HG02852 (cell line): ENCODE data around the gene TMEM59.
"Not testable (repeated sequence)": the region's sequence is repeated elsewhere in the genome, so short reads cannot be mapped to it uniquely, and the experiment has no call there.

Experiments
- ATAC-seq: cut with Tn5 transposase; IDR thresholded peaks from one replicate; pipeline ENCODE4 v1.9.1; 2021; ENCODE audit warnings: mild to moderate bottlenecking, moderate library complexity; ENCODE audit not compliant: unreplicated experiment

TMEM59 gene

DNA sequence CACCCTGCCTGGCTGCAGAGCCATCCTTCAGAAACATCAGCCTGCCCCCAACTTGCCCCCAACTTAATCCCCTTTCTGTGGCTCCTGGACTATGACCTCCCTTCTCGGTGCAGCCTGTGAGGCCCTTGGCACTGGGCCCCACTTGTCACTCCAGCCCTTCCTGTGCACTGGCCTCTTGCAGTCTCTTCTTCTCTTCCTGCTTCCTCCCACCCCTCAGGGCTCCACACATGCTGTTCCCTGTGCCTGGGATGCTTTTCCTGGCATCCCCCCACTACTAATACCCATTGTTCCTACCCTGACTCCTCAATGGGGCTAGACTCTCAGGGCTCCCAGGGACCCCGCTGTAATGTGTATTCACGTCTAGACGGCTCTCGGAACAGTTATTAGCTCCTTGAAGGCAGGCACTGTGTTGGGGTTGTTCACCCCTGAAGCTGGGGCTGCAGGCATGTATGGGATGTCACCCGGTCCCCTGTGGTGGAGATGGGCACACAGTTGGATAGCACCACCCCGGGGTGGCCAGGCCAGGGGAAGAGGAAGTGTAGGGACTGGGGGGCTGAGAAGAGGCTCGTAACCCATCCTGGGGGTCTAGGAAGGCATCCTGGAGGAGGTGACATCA, 39.5 kb downstream of the TMEM59 start:
- ATAC-seq, result no peak

DNA sequence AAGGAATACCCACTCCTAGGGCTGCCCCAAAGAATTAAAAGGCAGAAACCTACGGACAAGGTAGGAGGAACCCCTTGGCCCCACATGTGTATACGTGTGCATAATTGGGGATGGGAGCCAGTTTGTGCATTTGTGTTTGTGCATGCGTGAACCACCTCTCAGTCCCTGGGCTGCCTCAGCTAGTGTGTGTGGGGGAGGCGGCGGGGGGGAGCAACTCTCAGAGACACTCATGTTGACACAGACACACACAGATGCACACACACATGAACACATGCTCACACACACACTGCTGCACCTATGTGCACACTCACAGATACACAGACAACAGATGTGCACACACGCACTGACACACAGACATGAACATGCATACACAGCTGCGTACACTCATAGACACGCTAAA, 40.1 kb downstream of the TMEM59 start:
- ATAC-seq, result no peak

DNA sequence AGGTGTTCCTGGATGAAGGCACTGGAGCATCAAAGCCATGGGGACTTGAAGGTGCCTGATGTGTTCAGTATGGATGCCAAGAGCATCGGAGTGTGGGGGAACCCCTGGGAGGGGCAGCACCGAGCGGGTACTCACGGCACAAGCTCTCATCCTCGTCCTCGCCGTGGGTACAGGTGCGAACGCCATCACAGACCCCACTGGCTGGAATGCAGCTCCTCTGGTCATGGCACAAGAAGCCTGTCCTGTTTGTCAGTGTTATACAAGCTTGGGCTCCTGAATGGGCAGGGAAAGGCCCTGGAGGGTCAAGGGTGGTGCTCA, 41.0 kb downstream of the TMEM59 start:
- no peak for ATAC-seq

DNA sequence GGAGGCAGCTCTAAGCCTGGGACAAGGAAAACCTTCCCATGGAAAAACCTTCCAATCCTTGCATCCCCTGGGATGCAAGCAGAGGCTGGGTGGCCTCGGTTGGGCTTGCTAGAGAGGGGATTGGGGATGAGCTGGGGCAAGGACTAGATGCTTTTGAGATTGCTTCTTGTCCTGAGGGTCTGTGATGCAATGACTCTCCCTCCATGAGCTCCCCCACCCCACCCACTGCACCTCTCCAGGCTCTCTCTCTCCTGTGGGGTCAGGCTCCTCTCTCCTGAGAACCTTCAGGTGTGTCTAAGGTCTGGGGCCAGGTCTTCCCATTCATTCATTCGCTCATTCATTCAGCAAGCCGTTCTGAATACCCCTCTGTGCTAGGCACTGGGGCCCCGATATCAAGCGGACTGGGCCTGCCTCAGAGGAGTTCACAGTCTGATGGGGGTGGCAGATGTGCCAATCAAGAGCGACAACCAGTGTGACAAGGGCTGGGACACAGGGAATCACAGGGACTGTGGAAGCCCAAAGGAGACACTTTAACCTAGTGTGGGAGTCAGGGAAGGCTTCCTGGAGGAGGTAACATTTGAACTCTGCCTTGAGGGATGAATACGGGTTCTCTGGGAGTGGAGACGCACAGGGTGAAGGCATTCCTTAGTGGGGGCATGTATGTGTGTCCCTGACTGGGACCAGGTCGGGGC, 41.5 kb downstream of the TMEM59 start:
- ATAC-seq, result no peak

DNA sequence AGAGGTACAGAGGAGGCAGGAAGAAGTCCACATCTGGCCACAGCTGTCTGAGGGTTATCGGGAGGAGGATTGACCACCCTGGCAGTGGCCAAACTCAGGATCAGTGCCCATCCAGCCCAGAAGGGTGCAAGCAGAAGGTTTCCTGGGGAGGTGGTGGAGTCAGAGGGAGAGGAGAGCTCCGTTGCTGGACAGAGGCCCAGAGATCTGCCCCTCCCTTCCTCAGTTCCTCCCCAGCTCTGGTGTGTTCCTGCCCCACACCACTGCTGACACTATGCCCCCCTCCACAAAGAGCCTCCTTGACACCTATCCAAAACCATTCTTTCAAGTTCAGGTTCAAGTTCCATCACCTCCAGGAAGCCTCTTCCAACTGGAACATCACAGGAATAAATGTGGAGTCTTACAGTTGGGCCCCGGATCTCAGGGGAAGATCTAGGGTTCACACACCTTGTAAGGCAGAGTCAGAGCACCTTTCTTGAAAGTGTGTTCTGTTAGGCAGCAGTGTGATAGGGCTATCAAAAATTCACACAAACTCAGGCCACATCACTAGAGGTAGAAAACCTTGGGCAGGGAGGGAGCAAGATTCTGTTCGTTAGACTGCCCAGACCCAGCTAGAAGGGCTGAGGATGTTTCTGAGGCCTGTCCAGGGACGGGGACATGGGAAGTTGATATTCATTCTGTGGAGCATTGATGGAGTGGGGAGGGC, 42.4 kb downstream of the TMEM59 start:
- ATAC-seq, result no peak

DNA sequence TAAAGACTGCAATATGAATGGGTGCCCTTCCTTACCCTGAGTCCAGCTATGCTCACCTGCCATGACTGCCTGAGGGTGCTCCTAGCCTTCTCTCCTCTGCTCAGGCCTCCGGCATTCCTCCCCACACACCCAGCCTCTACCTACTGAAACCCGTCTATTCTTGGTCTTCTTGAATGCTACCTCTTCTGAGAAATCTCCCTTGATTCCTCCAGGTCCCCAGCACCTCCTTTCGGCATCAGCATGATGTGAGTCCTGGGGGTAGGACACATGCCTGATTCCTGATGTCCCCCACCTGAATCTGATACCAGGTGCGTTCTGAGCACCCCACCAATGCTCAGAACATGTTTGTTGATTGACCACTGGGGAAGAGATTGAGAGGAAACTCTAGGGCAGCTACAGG, 43.6 kb downstream of the TMEM59 start:
- no peak for ATAC-seq

DNA sequence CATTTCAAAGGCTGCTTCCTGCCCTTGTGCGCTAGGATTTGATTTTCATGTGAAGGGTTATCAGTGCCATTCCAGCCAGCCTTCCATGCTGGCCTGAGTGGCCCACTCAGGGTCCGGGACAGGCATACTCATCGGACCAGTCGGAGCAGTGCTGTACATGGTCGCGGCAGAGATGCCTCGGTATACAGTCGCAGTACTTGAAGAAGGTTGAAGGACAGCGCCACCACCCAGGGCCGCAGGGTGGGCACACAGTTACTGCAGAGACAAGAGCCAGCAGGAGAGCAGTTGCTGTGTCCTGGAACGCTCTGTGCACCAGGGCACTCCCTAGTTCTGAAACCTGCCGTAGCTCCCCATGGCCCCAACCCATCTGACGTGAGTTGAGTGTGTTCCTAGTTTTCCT, 44.1 kb downstream of the TMEM59 start:
- no peak for ATAC-seq

DNA sequence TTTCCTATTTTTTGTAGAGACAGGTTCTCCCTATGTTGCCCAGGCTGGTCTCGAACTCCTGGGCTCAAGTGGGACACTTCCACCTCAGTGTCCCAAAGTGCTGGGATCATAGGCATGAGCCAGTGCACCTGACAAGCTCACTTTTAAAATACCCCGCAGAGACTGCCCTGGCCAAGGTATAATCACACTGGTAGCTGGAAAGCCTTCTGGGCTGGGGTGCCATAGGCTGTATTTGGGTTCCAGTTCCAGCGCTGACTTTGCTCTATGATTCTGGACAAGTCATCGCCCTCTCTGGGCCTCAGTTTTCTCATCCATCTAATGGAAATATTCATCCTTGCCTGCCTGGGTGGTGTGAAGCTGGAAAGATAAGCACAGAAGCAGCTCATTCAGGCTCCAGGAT, 45.4 kb downstream of the TMEM59 start:
- ATAC-seq, result no peak

DNA sequence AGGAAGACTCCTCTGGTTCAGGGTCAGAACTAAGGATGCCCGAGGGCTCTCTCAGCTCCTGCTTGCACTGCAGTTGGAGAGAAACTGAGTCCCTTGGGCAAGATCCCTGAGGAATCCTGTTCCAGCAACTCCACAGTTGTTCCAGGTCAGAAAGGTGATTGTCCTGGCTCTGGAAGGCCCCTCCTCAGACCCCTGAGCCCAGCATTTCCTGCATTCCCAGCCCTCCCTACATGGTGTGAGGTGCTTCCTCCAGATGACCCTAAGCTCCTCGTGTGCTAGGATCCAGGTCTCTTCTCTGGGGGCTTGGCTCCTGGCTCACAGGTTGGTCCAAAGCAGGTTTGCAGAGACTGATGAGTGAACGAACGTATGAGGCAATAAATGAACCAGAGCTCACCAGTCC, 46.5 kb downstream of the TMEM59 start:
- ATAC-seq, result no peak

DNA sequence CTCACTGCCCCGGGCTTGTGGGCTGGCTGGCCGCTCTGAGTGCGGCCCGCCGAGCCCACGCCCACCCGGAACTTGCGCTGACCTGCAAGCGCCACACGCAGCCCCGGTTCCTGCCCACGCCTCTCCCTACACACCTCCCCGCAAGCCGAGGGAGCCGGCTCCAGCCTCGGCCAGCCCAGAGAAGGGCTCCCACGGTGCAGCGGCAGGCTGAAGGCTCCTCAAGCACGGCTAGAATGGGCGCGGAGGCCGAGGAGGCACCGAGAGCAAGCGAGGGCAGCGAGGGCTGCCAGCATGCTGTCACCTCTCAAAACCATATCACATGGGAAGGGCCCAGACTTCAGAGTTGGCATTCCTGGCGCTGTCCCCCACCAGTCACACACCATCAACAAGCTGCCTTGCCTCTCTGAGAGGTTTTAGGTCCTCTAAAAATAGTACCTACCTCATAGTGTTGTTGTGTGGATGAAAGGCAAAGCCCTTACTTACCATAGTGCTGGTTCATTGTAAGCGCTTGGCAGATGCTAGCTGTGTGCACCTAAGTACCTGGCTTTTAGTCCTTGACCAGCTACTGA, 48.4 kb downstream of the TMEM59 start:
- ATAC-seq, result no peak

DNA sequence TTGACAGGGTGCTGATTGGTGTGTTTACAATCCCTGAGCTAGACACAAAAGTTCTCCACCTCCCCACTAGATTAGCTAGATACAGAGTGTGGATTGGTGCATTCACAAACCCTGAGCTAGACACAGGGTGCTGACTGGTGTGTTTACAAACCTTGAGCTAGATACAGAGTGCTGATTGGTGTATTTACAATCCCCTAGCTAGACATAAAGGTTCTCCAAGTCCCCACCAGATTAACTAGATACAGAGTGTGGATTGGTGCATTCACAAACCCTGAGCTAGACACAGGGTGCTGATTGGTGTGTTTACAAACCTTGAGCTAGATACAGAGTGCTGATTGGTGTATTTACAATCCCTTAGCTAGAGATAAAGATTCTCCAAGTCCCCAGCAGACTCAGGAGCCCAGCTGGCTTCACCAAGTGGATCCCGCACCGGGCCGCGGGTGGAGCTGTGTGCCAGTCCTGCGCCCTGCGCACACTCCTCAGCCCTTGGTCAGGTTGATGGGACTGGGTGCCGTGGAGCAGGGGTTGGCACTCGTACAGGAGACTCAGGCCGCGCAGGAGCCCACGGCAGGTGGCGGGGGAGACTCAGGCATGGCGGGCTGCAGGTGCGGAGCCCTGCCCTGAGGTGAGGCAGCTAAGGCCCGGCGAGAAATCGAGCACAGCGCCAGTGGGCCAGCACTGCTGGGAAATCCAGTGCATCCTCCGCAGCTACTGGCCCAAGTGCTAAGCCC, 49.1 kb downstream of the TMEM59 start:
- not testable (repeated sequence) for ATAC-seq

DNA sequence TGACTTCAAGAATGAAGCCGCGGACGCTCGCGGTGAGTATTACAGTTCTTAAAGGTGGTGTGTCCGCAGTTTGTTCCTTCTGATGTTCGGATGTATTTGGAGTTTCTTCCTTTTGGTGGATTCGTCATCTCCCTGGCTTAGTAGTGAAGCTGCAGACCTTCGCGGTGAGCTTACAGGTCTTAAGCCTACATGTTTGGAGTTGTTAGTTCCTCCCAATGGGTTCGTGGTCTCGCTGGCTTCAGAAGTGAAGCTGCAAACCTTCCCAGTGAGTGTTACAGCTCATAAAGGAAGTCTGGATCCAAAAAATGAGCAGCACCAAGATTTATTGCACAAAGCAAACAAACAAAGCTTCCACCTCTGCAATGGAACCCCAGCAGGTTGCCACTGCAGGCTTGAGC, 49.8 kb downstream of the TMEM59 start:
- ATAC-seq, result no peak

DNA sequence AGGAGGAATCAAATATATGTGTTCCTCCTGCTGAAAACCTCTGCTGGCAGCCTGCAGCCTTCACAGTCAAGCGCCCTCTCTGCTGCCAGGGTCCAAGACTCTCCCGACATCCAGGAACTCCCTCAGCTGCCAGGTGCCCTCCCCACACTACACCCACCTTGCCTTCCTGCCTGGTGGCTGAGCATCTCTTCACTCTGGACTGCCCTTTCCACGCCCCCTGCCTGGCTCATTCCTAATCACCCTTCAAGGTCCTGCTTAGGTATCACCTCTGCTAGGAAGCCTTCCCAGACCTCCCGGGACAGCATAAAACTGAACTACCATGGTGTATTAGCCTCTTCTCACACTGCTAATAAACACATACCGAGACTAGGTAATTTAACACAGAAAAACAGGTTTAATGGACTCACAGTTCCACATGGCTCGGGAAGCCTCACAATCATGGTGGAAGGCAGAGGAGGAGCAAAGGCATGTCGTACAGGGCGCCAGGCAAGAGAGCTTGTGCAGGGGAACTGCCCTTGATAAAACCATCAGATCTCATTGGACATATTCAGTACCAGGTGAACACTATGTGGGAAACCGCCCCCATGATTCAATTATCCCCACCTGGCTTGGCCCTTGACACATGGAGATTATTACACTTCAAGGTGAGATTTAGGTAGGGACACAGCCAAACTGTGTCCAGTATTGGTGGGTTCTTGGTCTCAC, 50.3 kb downstream of the TMEM59 start:
- no peak for ATAC-seq

DNA sequence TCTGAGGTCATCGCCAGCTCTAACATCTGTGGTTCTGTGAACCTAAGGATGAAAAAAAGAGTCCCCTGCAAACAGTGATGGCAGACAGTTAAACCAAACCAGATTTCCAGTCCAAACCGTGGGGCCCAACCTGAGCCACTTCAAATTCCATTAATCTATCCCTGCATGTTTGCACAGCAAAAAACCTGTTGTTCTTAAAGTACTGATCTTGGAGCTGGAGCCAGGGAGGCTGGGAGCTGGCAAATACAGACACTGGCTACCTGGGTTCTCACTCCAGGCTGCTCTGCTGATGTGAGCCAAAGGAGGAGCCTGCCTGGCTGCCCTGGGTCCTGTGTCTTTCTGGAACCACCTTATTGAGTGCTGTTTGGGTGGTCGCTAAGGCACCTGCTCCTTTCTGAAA, 51.4 kb downstream of the TMEM59 start:
- ATAC-seq, result no peak

DNA sequence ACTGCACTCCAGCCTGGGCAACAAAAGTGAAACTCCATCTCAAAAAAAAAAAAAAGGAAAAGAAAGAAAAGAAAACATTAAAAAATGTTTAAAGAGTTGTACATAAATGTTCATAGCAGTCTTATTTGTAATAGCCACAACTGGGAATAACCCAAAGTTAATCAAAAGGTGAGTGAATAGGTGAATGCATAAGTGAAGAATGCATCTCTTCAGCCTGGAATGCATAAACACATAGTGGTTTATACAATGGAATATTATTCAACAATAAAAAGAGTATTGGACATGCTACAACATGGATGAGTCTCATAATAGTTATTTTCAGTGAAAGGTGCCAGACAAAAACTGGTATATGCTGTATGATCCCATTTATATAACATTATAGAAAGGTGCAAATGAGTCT, 53.1 kb downstream of the TMEM59 start:
- no peak for ATAC-seq

DNA sequence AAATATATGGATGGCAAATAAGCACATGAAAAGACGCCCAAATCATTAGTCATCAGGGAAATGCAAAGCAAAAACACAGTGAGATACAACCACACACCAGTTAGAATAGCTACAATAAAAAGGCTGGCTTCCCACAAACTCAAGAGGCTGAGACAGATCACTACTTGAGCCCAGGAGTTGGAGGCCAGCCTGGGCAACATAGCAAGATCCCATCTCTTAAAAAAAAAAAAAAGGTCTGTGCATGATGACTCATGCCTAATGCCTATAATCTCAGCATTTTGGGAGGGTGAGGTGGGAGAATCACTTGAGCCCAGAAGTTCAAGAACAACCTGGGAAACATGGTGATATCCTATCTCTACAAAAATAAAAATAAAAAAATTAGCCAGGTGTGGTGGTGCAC, 54.8 kb downstream of the TMEM59 start:
- ATAC-seq, result no peak

DNA sequence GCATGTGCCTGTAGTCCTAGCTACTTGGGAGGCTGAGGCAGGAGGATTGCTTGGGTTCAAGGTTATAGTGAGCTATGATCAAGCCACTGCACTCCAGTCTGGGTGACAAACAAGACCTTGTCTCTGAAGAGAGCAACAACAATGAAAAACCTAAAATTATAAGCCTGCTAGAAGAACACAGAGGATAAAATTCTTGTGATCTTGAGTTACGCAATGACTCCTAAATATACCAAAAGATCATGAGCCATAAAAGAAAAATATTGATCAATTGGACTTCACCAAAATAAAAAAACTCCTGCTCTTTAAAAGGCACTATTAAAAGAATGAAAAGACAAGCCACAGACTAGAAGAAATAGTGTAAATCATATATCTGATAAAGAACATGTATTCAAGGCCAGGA, 57.3 kb downstream of the TMEM59 start:
- ATAC-seq, result no peak

DNA sequence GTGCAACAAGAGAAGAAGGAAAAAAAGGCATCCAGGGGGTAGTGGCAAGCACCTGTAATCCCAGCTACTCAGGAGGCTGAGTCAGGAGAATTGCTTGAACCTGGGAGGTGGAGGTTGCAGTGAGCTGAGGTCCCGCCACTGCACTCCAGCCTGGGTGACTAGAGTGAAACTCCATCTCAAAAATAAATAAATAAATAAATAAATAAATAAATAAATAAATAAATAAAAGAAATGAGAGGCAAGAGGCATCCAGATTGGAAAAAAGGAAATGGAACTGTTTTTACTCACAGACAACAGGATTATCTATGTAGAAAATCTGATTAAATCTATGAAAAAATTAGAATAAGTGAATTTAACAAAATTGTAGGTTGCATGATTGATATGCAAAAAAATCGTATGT, 58.5 kb downstream of the TMEM59 start:
- ATAC-seq, result not testable (repeated sequence)

DNA sequence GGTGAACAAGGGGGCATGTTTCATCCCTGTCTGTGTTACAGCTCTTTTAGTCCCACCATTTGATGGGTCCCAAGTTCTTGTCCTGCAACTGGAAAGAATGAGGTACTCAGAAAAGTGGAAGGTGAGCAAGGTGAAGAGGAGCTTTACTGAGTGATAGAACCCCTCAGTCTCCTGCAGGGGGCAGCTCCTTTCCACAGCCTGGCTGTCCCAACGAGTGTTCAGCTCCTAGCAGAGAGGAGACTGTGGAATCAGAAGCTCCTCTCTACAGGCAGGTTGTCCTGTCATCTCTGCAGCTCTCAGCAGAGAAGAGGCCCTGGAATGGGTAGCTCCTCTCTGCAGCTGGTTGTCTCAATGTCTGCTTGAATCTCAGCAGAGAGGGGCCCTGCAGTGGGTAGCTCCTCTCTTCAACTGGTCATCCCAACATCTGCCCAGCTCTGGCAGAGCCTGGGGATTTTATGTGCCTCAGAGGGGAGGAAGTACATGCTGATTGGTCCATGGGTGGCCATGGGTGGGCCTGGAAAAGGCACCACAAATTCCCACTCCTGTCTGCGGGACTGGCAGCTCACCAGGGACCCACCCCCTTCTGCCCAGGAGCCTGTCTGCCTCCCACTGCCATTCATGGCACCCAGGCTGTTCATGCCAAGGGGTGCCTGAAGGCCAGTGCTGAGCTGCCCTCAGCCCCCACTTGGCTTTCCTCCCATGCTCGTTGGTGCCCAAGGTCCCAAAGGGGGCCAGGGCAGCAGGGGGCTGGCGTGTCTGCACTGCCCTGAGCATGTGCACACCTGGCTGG, 60.7 kb downstream of the TMEM59 start:
- no peak for ATAC-seq

DNA sequence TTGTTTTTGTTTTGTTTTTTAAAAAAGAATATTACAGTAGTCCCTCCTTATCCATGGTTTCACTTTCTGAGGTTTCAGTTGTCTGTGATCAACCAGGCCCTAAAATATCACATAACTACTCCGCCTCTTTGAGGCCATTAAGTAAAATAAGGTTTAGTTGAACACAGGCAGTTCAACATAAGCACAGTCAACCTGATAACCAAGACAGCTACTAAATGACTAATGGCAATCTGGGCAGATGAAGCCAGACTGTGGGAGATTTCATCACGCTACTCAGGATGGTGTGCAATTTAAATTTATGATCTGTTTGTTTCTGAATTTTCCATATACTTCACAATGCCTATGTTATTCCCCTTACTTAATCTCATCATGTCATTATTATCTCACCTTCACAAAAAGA, 65.1 kb downstream of the TMEM59 start:
- no peak for ATAC-seq
